ENCODE measurements around the gene RALB. TPM values are rescaled to one million over a fixed set of nuclear protein-coding genes. Genes with fewer than 3 reads are reported as not detected.

The RALB gene
- total RNA-seq, 1 experiment from 2014 or later, result 24.6 TPM

- Histone ChIP-seq H3K4ac (ENCODE audit: low read depth, low read length) (no peak overlapping the region), H3K23me2 (ENCODE audit: insufficient read length, low read depth, low read length, poor library complexity, severe bottlenecking) (no peaks in the 10 kb centered on the region), H3K56ac (ENCODE audit: insufficient read length, low read depth, low read length) (no peak overlapping the region), H3K23ac (ENCODE audit: insufficient read length, low read depth, low read length) (no peak overlapping the region), H3K9me3 (ENCODE audit: control insufficient read depth, low read depth, low read length) (no peaks in the 10 kb centered on the region), H3K4me1 (ENCODE audit: insufficient read depth, low read length) (no peaks in the 10 kb centered on the region), H2AK5ac (ENCODE audit: insufficient read length, low read length) (no peak overlapping the region), H3K4me2 (ENCODE audit: insufficient read depth, insufficient read length, low read length) (no peak overlapping the region), H2AFZ (ENCODE audit: low read length) (no peak overlapping the region), H3K14ac (ENCODE audit: insufficient read depth, low read length) (no peak overlapping the region), H4K5ac (ENCODE audit: insufficient read length, low read depth, low read length) (no peak overlapping the region), H4K91ac (ENCODE audit: insufficient read length, low read depth, low read length) (no peak overlapping the region), H3K27me3 (ENCODE audit: insufficient read depth, low read length) (no peaks in the 10 kb centered on the region; the same call in 1 of the 2 replicates), H3K9ac (ENCODE audit: extremely low read depth, insufficient read length, low read length) (no peak overlapping the region), H2BK12ac (ENCODE audit: insufficient read length, low read depth, low read length) (no peak overlapping the region), H3K79me2 (ENCODE audit: insufficient read depth, low read length) (no peaks in the 10 kb centered on the region), H4K20me1 (ENCODE audit: control insufficient read depth, insufficient read depth, insufficient read length) (no peaks in the 10 kb centered on the region), H4K8ac (replicated peaks; ENCODE audit: insufficient read length, low read depth, low read length) (no peak overlapping the region), H3K18ac (ENCODE audit: insufficient read length, low read depth, low read length) (no peak overlapping the region), H3K79me1 (ENCODE audit: insufficient read depth, low read depth, low read length, poor library complexity, severe bottlenecking) (no peaks in the 10 kb centered on the region), H2BK120ac (ENCODE audit: low read depth, low read length, poor library complexity, severe bottlenecking) (no peak overlapping the region), H2BK20ac (ENCODE audit: low read depth, low read length, poor library complexity, severe bottlenecking) (no peak overlapping the region), H2BK15ac (ENCODE audit: low read depth, low read length) (no peak overlapping the region), H3K27ac (ENCODE audit: insufficient read length, low read depth, low read length) (no peak overlapping the region), H3T11ph (ENCODE audit: low read length) (no peak overlapping the region), H2BK5ac (ENCODE audit: insufficient read length, low read length) (no peak overlapping the region)
- no peak for DNase-seq
- H3K9me3 Mint-ChIP-seq, result no peaks in the 10 kb centered on the region; a peak in 1 of 5 replicates
- no peak overlapping the region; a peak in 2 of 7 replicates for H3K27ac Mint-ChIP-seq
- TF ChIP-seq CTCF (conservative IDR thresholded peaks at IDR 0.05), result no peak
- no CpG with 5 or more reads among the region's 7 CpGs for WGBS (ENCODE audit: extremely low coverage, insufficient read length, low lambda C conversion rate)
- H3K4me1 Mint-ChIP-seq, result peaks cover 17 to 27% of the 10 kb centered on the region in 2 experiments
- H3K36me3 Mint-ChIP-seq (ENCODE audit: insufficient read depth in 1 of 3, low read depth in 3 of 3), result no peaks in the 10 kb centered on the region
- no peak overlapping the region for H3K4me3 Mint-ChIP-seq
- H3K27me3 Mint-ChIP-seq (ENCODE audit: low read depth), result peaks cover 61% of the 10 kb centered on the region
Measured at GRCh38 chr2:120307482-120307881, 54.8 kb downstream of the RALB start.

All from H9 (cell line).